Coronary artery (tissue), 2 donors: ENCODE measurements around the gene UST.

Experiments used
- DNase-seq: peaks from one replicate; pipeline ENCODE4 v3.0.0-alpha.2; 2017; ENCODE audit warnings: low spot score
- H3K27ac ChIP-seq, 2 donors: fragments of 200-600 bp; sonication (generic); one replicate each; pipeline ENCODE4 v1.5.1; 2016 to 2019
- H3K4me3 ChIP-seq: fragments of 200-600 bp; sonication (generic); 2 replicates; pipeline ENCODE4 v1.5.1; 2016; ENCODE audit warnings: mild to moderate bottlenecking, moderate library complexity
- TF ChIP-seq, protein P1 (sequence below): fragments of 200-600 bp; sonication (generic); IDR thresholded peaks from one replicate; pipeline ENCODE4 v1.5.1; 2019; ENCODE audit warnings: antibody characterized with exemption

Gene UST

DNA sequence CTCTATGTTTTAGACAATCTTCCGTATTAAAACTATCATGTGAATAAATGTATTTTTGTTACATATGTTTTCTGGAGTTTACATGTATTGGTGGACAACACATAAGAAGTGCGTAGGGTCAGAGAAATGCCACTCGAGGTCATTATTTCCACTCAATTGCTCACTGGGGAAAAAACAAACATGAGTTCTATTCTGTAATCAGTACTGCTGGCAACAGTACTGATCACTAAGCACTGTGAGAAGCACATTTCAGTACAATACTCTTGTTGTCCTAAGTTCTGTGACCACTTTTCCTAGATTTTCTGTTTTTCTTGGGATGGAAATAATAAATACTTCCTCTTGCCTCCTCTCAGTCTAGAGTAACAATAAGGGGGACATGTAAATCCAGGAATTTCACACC is 44.5 kb downstream of the UST start:
- TF ChIP-seq, protein P1, sequence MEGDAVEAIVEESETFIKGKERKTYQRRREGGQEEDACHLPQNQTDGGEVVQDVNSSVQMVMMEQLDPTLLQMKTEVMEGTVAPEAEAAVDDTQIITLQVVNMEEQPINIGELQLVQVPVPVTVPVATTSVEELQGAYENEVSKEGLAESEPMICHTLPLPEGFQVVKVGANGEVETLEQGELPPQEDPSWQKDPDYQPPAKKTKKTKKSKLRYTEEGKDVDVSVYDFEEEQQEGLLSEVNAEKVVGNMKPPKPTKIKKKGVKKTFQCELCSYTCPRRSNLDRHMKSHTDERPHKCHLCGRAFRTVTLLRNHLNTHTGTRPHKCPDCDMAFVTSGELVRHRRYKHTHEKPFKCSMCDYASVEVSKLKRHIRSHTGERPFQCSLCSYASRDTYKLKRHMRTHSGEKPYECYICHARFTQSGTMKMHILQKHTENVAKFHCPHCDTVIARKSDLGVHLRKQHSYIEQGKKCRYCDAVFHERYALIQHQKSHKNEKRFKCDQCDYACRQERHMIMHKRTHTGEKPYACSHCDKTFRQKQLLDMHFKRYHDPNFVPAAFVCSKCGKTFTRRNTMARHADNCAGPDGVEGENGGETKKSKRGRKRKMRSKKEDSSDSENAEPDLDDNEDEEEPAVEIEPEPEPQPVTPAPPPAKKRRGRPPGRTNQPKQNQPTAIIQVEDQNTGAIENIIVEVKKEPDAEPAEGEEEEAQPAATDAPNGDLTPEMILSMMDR, result no peak
- H3K4me3 ChIP-seq, result no peak overlapping the region
- no peak overlapping the region for H3K27ac ChIP-seq
- no peak for DNase-seq

DNA sequence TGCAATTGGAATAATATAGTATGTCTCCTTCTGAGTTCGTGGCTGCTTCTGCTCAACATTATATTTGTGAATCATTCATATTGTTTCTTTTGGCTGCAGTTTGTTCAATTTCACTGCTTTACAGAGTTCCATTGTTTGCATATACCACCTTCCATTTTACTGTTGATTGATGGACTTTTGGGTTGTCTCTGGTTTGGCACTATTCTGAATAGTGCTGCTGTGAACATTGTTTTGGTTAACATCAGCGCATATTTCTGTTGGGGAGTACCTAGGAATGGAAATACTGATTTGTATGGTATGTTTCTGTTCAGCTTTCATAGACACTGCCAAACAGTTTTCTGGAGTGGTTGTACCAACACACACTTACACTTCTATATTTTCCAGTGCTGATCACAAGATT is 46.9 kb downstream of the UST start:
- H3K27ac ChIP-seq, result no peak overlapping the region
- no peak for DNase-seq
- H3K4me3 ChIP-seq, result no peak overlapping the region
- TF ChIP-seq, protein P1, result no peak

DNA sequence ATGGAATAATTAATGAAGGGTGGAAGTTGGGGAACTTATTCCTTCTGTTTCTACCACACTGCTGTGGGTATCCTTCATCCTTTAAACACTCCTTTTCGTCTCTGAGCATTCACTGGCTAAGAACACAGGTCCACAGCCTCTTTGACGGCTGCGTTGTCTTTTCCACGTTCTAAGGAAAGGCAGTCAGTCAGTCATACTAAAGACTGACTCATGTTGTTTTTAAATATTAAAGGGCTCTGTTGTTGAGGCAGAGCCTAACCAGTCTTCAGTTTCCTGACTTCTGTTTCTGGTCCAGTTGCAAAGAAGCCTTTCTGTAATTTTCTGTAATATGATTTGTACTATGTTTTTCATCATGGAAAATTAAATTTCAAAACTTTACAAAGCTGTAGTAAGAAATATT is 48.0 kb downstream of the UST start:
- no peak for DNase-seq
- Histone ChIP-seq H3K4me3 (no peak overlapping the region), H3K27ac (no peak overlapping the region)
- TF ChIP-seq, protein P1, result no peak

DNA sequence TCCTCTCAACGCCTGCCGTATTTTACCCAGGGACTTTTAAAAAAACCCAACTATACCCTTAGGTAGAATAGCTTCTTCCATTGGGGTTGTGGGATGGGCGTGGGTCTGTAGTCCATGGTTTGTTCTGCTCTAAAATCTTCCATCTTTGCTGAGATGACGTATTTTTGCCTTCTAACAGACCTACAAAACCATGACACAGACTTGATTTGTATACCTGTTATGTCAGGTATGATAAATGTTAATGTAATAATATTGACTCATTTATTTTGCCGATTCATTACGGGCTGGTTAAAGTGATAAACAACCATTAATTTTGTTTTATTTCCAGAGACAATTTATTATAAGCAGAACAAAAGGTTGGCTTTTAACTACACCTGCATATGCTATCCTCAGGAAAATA is 48.7 kb downstream of the UST start:
- DNase-seq, result no peak
- TF ChIP-seq, protein P1, result no peak
- Histone ChIP-seq H3K4me3 (no peak overlapping the region), H3K27ac (no peak overlapping the region)

DNA sequence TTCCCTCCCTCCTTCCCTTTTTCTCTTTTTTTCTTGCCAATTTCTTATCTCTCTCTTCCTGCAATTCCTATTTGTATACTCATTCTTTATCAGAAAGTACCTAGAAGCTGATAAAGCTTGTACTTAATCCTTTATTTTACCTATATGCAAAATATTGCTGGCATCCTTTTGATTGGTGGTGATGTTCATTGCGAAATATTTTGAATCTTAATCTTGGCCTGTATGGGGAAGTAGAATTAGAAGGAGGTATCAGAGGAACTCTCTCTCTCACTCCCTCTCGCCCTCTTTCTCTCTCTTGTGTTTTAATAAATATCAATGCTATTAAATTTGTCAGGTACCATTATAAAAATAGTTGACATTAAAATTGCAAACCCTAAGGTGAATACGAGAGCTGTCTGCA is 52.8 kb downstream of the UST start:
- Histone ChIP-seq H3K4me3 (no peak overlapping the region), H3K27ac (no peak overlapping the region)
- DNase-seq, result no peak
- TF ChIP-seq, protein P1, result no peak

DNA sequence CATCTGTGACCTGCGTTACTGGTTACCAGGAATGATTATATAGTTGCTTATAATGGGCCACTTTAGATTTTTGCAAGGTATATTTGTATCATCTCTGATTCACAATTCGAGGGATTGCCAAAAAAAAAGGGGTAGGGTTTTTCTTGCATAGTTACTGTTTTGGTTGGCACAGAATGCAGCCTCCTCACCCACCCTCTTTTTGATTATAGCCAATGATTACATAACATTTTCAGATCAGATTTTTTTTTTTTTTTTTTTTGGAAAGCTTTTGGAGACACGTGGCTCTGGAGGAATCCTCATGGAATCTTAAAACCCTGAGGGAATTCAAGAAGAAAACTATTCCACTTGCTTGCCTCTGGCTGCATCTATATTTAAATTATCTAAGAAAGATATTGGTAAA is 53.7 kb downstream of the UST start:
- DNase-seq, result no peak
- TF ChIP-seq, protein P1, result no peak
- H3K27ac ChIP-seq, result no peak overlapping the region
- no peak overlapping the region for H3K4me3 ChIP-seq

DNA sequence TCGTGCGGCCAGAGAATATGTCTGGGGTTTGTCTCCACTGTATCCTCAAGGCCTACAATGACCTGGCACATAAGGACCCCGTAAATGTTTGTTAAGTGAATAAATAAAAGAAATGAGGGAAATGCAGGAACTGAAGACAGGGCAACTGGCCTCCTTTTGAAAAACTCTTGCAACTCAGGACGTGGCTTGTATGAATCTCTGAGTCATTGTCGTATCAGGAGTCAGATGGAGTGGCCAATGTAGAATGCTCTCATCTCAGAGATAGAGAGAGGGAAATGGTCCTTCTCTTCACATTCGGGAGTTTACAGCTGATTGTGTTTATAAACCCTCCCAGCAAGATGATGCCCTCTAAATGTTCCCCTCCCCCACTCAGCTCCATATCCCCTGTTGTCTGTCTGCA is 57.1 kb downstream of the UST start:
- TF ChIP-seq, protein P1, result no peak

More for the DNA sequence above, 57.1 kb downstream of the UST start:
- Histone ChIP-seq H3K27ac (no peak overlapping the region), H3K4me3 (no peak overlapping the region)
- DNase-seq, result no peak
